ENCODE results near the gene RAB3GAP2. TPM values are rescaled to one million over a fixed set of nuclear protein-coding genes. Genes with fewer than 3 reads are reported as not detected.

Gene RAB3GAP2
- total RNA-seq, 1 experiment from 2014 or later: 64.3 TPM

DNA sequence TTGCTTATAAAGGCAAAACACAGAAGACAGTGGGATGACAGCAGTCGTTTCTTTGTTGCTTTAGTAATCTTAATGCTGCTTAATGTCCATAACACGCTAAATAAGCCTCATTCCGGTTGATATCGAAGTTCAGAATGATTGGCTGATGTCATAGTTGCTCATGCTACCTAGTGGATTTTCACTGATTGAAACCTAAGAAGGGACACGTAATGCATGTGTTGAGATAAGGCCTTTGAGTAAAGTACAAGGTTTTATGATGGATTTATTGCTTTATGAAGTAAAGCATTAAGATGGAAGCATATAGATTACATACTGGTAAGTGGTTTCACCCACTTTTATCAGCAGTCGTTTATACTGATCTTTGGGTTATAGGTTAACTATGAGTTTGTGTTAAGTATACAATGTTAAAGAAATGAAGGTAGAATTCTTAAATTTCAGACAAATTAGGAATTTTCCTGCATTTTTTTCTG is 153.2 kb downstream of the RAB3GAP2 start:
- H3K36me3 Mint-ChIP-seq: peaks cover 15% of the 10 kb centered on the region
- POLR2A ChIA-PET: no interaction called here
- TF ChIP-seq, protein P1, sequence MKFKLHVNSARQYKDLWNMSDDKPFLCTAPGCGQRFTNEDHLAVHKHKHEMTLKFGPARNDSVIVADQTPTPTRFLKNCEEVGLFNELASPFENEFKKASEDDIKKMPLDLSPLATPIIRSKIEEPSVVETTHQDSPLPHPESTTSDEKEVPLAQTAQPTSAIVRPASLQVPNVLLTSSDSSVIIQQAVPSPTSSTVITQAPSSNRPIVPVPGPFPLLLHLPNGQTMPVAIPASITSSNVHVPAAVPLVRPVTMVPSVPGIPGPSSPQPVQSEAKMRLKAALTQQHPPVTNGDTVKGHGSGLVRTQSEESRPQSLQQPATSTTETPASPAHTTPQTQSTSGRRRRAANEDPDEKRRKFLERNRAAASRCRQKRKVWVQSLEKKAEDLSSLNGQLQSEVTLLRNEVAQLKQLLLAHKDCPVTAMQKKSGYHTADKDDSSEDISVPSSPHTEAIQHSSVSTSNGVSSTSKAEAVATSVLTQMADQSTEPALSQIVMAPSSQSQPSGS (CRISPR knock-in tag; IDR thresholded peaks at IDR 0.05; ENCODE audit: borderline replicate concordance, low read depth): no peak
- TF ChIP-seq, protein P2, sequence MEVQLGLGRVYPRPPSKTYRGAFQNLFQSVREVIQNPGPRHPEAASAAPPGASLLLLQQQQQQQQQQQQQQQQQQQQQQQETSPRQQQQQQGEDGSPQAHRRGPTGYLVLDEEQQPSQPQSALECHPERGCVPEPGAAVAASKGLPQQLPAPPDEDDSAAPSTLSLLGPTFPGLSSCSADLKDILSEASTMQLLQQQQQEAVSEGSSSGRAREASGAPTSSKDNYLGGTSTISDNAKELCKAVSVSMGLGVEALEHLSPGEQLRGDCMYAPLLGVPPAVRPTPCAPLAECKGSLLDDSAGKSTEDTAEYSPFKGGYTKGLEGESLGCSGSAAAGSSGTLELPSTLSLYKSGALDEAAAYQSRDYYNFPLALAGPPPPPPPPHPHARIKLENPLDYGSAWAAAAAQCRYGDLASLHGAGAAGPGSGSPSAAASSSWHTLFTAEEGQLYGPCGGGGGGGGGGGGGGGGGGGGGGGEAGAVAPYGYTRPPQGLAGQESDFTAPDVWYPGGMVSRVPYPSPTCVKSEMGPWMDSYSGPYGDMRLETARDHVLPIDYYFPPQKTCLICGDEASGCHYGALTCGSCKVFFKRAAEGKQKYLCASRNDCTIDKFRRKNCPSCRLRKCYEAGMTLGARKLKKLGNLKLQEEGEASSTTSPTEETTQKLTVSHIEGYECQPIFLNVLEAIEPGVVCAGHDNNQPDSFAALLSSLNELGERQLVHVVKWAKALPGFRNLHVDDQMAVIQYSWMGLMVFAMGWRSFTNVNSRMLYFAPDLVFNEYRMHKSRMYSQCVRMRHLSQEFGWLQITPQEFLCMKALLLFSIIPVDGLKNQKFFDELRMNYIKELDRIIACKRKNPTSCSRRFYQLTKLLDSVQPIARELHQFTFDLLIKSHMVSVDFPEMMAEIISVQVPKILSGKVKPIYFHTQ (CRISPR knock-in tag; IDR thresholded peaks at IDR 0.05): no peak
- TF ChIP-seq, protein P3, sequence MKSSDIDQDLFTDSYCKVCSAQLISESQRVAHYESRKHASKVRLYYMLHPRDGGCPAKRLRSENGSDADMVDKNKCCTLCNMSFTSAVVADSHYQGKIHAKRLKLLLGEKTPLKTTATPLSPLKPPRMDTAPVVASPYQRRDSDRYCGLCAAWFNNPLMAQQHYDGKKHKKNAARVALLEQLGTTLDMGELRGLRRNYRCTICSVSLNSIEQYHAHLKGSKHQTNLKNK (CRISPR knock-in tag; IDR thresholded peaks at IDR 0.05): no peak
- TF ChIP-seq GRHL2 (CRISPR knock-in tag; IDR thresholded peaks at IDR 0.05; ENCODE audit: insufficient replicate concordance, severe bottlenecking) (no peak), SMAD3 (CRISPR knock-in tag; IDR thresholded peaks at IDR 0.05; ENCODE audit: borderline replicate concordance) (no peak), MYBL2 (CRISPR knock-in tag; IDR thresholded peaks at IDR 0.05) (no peak), CBFB (CRISPR knock-in tag; IDR thresholded peaks at IDR 0.05; ENCODE audit: low read depth) (no peak), ZNF416 (CRISPR knock-in tag; IDR thresholded peaks at IDR 0.05) (no peak), ETV6 (CRISPR knock-in tag; IDR thresholded peaks at IDR 0.05) (no peak), GTF2I (CRISPR knock-in tag; conservative IDR thresholded peaks at IDR 0.05) (no peak), JUN (CRISPR knock-in tag; IDR thresholded peaks at IDR 0.05) (no peak), PRRX2 (CRISPR knock-in tag; IDR thresholded peaks at IDR 0.05) (no peak), ZNF232 (CRISPR knock-in tag; IDR thresholded peaks at IDR 0.05) (no peak), NFATC4 (CRISPR knock-in tag; IDR thresholded peaks at IDR 0.05) (no peak)
- TF ChIP-seq, protein P4, sequence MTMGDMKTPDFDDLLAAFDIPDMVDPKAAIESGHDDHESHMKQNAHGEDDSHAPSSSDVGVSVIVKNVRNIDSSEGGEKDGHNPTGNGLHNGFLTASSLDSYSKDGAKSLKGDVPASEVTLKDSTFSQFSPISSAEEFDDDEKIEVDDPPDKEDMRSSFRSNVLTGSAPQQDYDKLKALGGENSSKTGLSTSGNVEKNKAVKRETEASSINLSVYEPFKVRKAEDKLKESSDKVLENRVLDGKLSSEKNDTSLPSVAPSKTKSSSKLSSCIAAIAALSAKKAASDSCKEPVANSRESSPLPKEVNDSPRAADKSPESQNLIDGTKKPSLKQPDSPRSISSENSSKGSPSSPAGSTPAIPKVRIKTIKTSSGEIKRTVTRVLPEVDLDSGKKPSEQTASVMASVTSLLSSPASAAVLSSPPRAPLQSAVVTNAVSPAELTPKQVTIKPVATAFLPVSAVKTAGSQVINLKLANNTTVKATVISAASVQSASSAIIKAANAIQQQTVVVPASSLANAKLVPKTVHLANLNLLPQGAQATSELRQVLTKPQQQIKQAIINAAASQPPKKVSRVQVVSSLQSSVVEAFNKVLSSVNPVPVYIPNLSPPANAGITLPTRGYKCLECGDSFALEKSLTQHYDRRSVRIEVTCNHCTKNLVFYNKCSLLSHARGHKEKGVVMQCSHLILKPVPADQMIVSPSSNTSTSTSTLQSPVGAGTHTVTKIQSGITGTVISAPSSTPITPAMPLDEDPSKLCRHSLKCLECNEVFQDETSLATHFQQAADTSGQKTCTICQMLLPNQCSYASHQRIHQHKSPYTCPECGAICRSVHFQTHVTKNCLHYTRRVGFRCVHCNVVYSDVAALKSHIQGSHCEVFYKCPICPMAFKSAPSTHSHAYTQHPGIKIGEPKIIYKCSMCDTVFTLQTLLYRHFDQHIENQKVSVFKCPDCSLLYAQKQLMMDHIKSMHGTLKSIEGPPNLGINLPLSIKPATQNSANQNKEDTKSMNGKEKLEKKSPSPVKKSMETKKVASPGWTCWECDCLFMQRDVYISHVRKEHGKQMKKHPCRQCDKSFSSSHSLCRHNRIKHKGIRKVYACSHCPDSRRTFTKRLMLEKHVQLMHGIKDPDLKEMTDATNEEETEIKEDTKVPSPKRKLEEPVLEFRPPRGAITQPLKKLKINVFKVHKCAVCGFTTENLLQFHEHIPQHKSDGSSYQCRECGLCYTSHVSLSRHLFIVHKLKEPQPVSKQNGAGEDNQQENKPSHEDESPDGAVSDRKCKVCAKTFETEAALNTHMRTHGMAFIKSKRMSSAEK (CRISPR knock-in tag; IDR thresholded peaks at IDR 0.05; ENCODE audit: borderline replicate concordance): no peak
- TF ChIP-seq, protein P5, sequence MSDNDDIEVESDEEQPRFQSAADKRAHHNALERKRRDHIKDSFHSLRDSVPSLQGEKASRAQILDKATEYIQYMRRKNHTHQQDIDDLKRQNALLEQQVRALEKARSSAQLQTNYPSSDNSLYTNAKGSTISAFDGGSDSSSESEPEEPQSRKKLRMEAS (CRISPR knock-in tag; IDR thresholded peaks at IDR 0.05): no peak
- TF ChIP-seq, protein P6, sequence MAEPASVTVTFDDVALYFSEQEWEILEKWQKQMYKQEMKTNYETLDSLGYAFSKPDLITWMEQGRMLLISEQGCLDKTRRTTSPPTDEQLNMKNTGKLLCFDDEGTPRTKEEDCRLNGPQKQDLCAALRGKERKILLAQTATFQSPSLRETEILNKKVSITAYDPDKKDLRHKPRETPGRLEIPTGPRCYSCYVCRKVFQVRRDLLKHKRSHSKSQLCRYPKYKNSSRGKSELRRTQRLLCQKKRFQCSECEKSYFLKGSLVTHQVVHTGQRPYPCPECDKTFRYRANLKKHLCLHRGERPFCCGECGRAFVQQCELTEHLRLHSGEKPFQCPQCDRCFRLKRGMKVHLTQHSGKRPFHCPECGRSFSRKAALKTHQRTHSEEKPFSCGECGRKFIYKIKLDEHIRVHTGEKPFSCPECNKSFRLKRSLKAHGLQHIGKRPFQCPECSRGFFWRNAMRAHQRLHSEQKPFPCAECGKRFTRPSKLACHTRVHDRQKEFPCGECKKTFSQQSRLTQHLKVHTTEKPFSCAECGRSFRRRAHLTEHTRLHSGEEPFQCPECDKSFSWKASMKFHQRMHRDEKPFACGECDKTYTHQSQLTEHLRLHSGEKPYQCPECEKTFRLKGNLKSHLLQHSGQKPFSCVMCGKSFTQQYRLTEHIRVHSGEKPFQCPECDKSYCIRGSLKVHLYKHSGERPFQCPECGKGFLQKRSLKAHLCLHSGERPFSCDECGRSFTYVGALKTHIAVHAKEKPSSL (CRISPR knock-in tag; conservative IDR thresholded peaks at IDR 0.05): no peak
- TF ChIP-seq, protein P7, sequence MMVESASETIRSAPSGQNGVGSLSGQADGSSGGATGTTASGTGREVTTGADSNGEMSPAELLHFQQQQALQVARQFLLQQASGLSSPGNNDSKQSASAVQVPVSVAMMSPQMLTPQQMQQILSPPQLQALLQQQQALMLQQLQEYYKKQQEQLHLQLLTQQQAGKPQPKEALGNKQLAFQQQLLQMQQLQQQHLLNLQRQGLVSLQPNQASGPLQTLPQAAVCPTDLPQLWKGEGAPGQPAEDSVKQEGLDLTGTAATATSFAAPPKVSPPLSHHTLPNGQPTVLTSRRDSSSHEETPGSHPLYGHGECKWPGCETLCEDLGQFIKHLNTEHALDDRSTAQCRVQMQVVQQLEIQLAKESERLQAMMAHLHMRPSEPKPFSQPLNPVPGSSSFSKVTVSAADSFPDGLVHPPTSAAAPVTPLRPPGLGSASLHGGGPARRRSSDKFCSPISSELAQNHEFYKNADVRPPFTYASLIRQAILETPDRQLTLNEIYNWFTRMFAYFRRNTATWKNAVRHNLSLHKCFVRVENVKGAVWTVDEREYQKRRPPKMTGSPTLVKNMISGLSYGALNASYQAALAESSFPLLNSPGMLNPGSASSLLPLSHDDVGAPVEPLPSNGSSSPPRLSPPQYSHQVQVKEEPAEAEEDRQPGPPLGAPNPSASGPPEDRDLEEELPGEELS (CRISPR knock-in tag; IDR thresholded peaks at IDR 0.05): no peak
- TF ChIP-seq, protein P8, sequence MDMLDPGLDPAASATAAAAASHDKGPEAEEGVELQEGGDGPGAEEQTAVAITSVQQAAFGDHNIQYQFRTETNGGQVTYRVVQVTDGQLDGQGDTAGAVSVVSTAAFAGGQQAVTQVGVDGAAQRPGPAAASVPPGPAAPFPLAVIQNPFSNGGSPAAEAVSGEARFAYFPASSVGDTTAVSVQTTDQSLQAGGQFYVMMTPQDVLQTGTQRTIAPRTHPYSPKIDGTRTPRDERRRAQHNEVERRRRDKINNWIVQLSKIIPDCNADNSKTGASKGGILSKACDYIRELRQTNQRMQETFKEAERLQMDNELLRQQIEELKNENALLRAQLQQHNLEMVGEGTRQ (CRISPR knock-in tag; IDR thresholded peaks at IDR 0.05): no peak
- TF ChIP-seq, protein P9, sequence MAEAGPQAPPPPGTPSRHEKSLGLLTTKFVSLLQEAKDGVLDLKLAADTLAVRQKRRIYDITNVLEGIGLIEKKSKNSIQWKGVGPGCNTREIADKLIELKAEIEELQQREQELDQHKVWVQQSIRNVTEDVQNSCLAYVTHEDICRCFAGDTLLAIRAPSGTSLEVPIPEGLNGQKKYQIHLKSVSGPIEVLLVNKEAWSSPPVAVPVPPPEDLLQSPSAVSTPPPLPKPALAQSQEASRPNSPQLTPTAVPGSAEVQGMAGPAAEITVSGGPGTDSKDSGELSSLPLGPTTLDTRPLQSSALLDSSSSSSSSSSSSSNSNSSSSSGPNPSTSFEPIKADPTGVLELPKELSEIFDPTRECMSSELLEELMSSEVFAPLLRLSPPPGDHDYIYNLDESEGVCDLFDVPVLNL (CRISPR knock-in tag; IDR thresholded peaks at IDR 0.05; ENCODE audit: borderline replicate concordance, low read depth): no peak
- ATAC-seq: no peak
- CTCF ChIA-PET: no interaction called here
- no peaks in the 10 kb centered on the region for H3K27me3 Mint-ChIP-seq (ENCODE audit: low read depth)
- no peaks in the 10 kb centered on the region for H3K4me1 Mint-ChIP-seq
- DNase-seq (ENCODE audit: low spot score): no peak
- no peaks in the 10 kb centered on the region for H3K9me3 Mint-ChIP-seq
- no peak overlapping the region for H3K4me3 Mint-ChIP-seq
- H3K27ac Mint-ChIP-seq: no peak overlapping the region
